HUDEP-2 (cell line): ENCODE results near the gene PPME1.

ENCODE experiments used
- DNase-seq, 76 experiments: peaks; one replicate each; lab custom pipeline; 2025; ENCODE audit not compliant: unreplicated experiment in 76 of 76; lab: John Stamatoyannopoulos, UW

The PPME1 gene

GRCh38 chr11:74221816-74222215 lies 50.7 kb downstream of the PPME1 start:
- DNase-seq = no peak

- no peak for DNase-seq
Observed at GRCh38 chr11:74225565-74225964, 54.5 kb downstream of the PPME1 start.

GRCh38 chr11:74226907-74227306 lies 55.8 kb downstream of the PPME1 start:
- peak in 12 of 76 experiments; percentile 1 to 31 (median 8) for DNase-seq

- no peak for DNase-seq
Observed at GRCh38 chr11:74232311-74232950, 61.3 kb downstream of the PPME1 start.

- no peak for DNase-seq
Observed at GRCh38 chr11:74233683-74234082, 62.6 kb downstream of the PPME1 start.

GRCh38 chr11:74235121-74235520 lies 64.0 kb downstream of the PPME1 start:
- no peak for DNase-seq

- DNase-seq = no peak
Observed at GRCh38 chr11:74237541-74237940, 66.5 kb downstream of the PPME1 start.

- no peak for DNase-seq
Observed at GRCh38 chr11:74238243-74238642, 67.2 kb downstream of the PPME1 start.

GRCh38 chr11:74248469-74248868 lies 77.4 kb downstream of the PPME1 start:
- DNase-seq = no peak

- no peak for DNase-seq
Observed at GRCh38 chr11:74249496-74249895, 78.4 kb downstream of the PPME1 start.

- DNase-seq = no peak
Observed at GRCh38 chr11:74253361-74253760, 82.3 kb downstream of the PPME1 start.

- DNase-seq = peak in 45 of 76 experiments; percentile 2 to 60 (median 23)
Observed at GRCh38 chr11:74255741-74256375, 84.8 kb downstream of the PPME1 start.

- no peak for DNase-seq
Observed at GRCh38 chr11:74256378-74257133, 85.5 kb downstream of the PPME1 start.

- no peak for DNase-seq
Observed at GRCh38 chr11:74257959-74258553, 87.0 kb downstream of the PPME1 start.

- DNase-seq = no peak
Observed at GRCh38 chr11:74262725-74263124, 91.6 kb downstream of the PPME1 start.

- DNase-seq = no peak
Observed at GRCh38 chr11:74265256-74265655, 94.2 kb downstream of the PPME1 start.

- DNase-seq = no peak
Observed at GRCh38 chr11:74267014-74267413, 95.9 kb downstream of the PPME1 start.

- peak in 1 of 76 experiments; percentile 1 for DNase-seq
Observed at GRCh38 chr11:74268456-74268855, 97.4 kb downstream of the PPME1 start.

GRCh38 chr11:74269161-74269811 lies 98.2 kb downstream of the PPME1 start:
- no peak for DNase-seq

GRCh38 chr11:74272276-74272675 lies 101.2 kb downstream of the PPME1 start:
- no peak for DNase-seq

GRCh38 chr11:74276581-74276980 lies 105.5 kb downstream of the PPME1 start:
- no peak for DNase-seq
